SU-DHL-6 (cell line): Measurements from ENCODE around the gene WWTR1.

Experiments used
- H2AFZ ChIP-seq: fragments of 200-600 bp; sonication (generic); 2 replicates; pipeline ENCODE4 v1.6.1; 2014; ENCODE audit warnings: low read depth, mild to moderate bottlenecking, moderate library complexity, mixed read lengths, antibody characterized with exemption, low read length; ENCODE audit not compliant: severe bottlenecking
- H3F3A ChIP-seq: fragments of 200-600 bp; shearing (Covaris generic); 2 replicates; pipeline ENCODE4 v1.6.0; 2016; ENCODE audit warnings: antibody characterized with exemption, mild to moderate bottlenecking; ENCODE audit not compliant: insufficient read depth
- H3K27ac ChIP-seq: fragments of 200-600 bp; sonication (generic); 2 replicates; pipeline ENCODE4 v1.5.1; 2016; ENCODE audit warnings: low read depth, mild to moderate bottlenecking, low read length, moderate library complexity, mixed read lengths
- H3K27me3 ChIP-seq: fragments of 200-600 bp; sonication (generic), shearing (Covaris generic); 2 replicates; pipeline ENCODE4 v1.6.0; 2014; ENCODE audit warnings: mild to moderate bottlenecking, low read length
- H3K36me3 ChIP-seq: fragments of 200-600 bp; sonication (generic); 2 replicates; pipeline ENCODE4 v1.6.1; 2014; ENCODE audit warnings: mild to moderate bottlenecking, low read length, mixed read lengths
- H3K4me2 ChIP-seq: fragments of 300-600, 200-600 bp; shearing (Covaris generic), sonication (generic); 2 replicates; pipeline ENCODE4 v1.6.0; 2014; ENCODE audit warnings: low read length, low read depth, mild to moderate bottlenecking; ENCODE audit not compliant: poor library complexity, severe bottlenecking
- H3K4me3 ChIP-seq: fragments of 200-600 bp; sonication (generic); 2 replicates; pipeline ENCODE4 v1.5.1; 2014; ENCODE audit warnings: antibody characterized with exemption, low read length, mild to moderate bottlenecking, mixed read lengths; ENCODE audit not compliant: insufficient read depth, poor library complexity, severe bottlenecking
- H3K79me2 ChIP-seq: fragments of 200-600 bp; sonication (generic); 2 replicates; pipeline ENCODE4 v1.6.1; 2014; ENCODE audit warnings: mild to moderate bottlenecking, low read length, moderate library complexity; ENCODE audit not compliant: insufficient read depth
- H3K9ac ChIP-seq: fragments of 200-600 bp; sonication (generic); 2 replicates; pipeline ENCODE4 v1.7.0; 2014; ENCODE audit warnings: mild to moderate bottlenecking, low read length
- H3K9me2 ChIP-seq: fragments of 200-600 bp; sonication (generic); replicated peaks from 2 replicates; pipeline ENCODE4 v1.6.1; 2014; ENCODE audit warnings: low read length; ENCODE audit not compliant: insufficient read depth
- H3K9me3 ChIP-seq: fragments of 200-600 bp; sonication (generic); 2 replicates; pipeline ENCODE4 v1.6.1; 2014; ENCODE audit warnings: low read length, mixed read lengths; ENCODE audit not compliant: insufficient read depth
- H4K20me1 ChIP-seq: fragments of 200-600 bp; sonication (generic); 2 replicates; pipeline ENCODE4 v1.6.1; 2014; ENCODE audit warnings: low read depth, mild to moderate bottlenecking, antibody characterized with exemption, low read length, moderate library complexity, mixed read lengths
- CTCF ChIP-seq: fragments of 200-600 bp; sonication (generic); IDR thresholded peaks from one replicate; pipeline ENCODE4 v1.5.1; 2017; ENCODE audit warnings: antibody characterized with exemption, mild to moderate bottlenecking, low read length, moderate library complexity; ENCODE audit not compliant: insufficient read depth, poor library complexity, severe bottlenecking
- EZH2phosphoT487 ChIP-seq: fragments of 200-600 bp; sonication (generic), shearing (Covaris generic); conservative IDR thresholded peaks from 2 replicates; pipeline ENCODE4 v1.6.1; 2018; ENCODE audit warnings: mild to moderate bottlenecking, antibody characterized with exemption, low read length, moderate library complexity, mixed read lengths

WWTR1 gene

GRCh38 chr3:149600634-149601033 lies 57.2 kb downstream of the WWTR1 start:
- Histone ChIP-seq H3F3A (no peaks in the 10 kb centered on the region), H3K27ac (no peak overlapping the region), H3K36me3 (no peaks in the 10 kb centered on the region), H3K9me2 (no peaks in the 10 kb centered on the region), H4K20me1 (no peaks in the 10 kb centered on the region), H3K27me3 (no peaks in the 10 kb centered on the region), H3K4me2 (no peak overlapping the region), H2AFZ (no peak overlapping the region), H3K9ac (no peak overlapping the region), H3K9me3 (no peaks in the 10 kb centered on the region), H3K4me3 (no peak overlapping the region), H3K79me2 (no peaks in the 10 kb centered on the region)
- TF ChIP-seq EZH2phosphoT487: no peak
- TF ChIP-seq CTCF: no peak

- no peaks in the 10 kb centered on the region for H3K36me3 ChIP-seq
- TF ChIP-seq EZH2phosphoT487: no peak
- TF ChIP-seq CTCF: no peak
- no peak overlapping the region for H3K4me2 ChIP-seq
- no peaks in the 10 kb centered on the region for H3K27me3 ChIP-seq
- no peak overlapping the region for H3K27ac ChIP-seq
- H4K20me1 ChIP-seq: no peaks in the 10 kb centered on the region
- no peaks in the 10 kb centered on the region for H3K79me2 ChIP-seq
- H3K9ac ChIP-seq: no peak overlapping the region
- H3F3A ChIP-seq: no peaks in the 10 kb centered on the region
- no peak overlapping the region for H3K4me3 ChIP-seq
- no peaks in the 10 kb centered on the region for H3K9me2 ChIP-seq
- H2AFZ ChIP-seq: no peak overlapping the region
- no peaks in the 10 kb centered on the region for H3K9me3 ChIP-seq
Observed at GRCh38 chr3:149599236-149599635, 58.6 kb downstream of the WWTR1 start.

- no peak overlapping the region for H3K4me2 ChIP-seq
- H3K9ac ChIP-seq: no peak overlapping the region
- H4K20me1 ChIP-seq: no peaks in the 10 kb centered on the region
- H2AFZ ChIP-seq: no peak overlapping the region
- no peaks in the 10 kb centered on the region for H3K79me2 ChIP-seq
- no peak overlapping the region for H3K4me3 ChIP-seq
- TF ChIP-seq CTCF (no peak), EZH2phosphoT487 (no peak)
- no peaks in the 10 kb centered on the region for H3F3A ChIP-seq
- H3K27ac ChIP-seq: no peak overlapping the region
- H3K36me3 ChIP-seq: no peaks in the 10 kb centered on the region
- H3K9me2 ChIP-seq: no peaks in the 10 kb centered on the region
- no peaks in the 10 kb centered on the region for H3K27me3 ChIP-seq
- H3K9me3 ChIP-seq: no peaks in the 10 kb centered on the region
Observed at GRCh38 chr3:149596134-149596770, 61.6 kb downstream of the WWTR1 start.
